ENCODE data around the gene LILRA5. TPM values are rescaled to one million over a fixed set of nuclear protein-coding genes. Genes with fewer than 3 reads are reported as not detected.

LILRA5 gene
- total and polyA plus RNA-seq, 2 of the 4 experiments (the other 2 are of a cell fraction) = not detected

DNA sequence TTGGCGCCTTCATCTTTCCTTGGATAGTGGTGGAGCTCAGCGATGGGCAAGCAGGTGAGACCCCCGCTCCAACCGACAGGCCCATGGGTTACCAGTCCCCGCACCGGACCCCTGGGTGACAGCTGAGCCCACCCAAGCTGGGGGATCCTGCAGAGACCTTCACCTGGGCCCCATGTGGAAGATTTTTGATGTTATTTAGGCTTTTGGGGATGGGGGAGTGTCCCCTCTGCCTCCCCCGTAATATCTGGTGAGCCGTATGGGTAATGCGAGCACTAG lies 4.9 kb upstream of the LILRA5 start:
- Histone ChIP-seq H2BK20ac (ENCODE audit: low read depth, low read length) (no peak overlapping the region), H3K56ac (ENCODE audit: extremely low read depth, insufficient read depth, low read length) (no peak overlapping the region), H4K20me1 (ENCODE audit: insufficient read depth, low read length) (no peaks in the 10 kb centered on the region), H2AK9ac (replicated peaks; ENCODE audit: low read depth, low read length, poor library complexity) (no peak overlapping the region), H3K27me3 (ENCODE audit: control insufficient read depth, insufficient read depth, low read length) (no peaks in the 10 kb centered on the region), H3K9me1 (ENCODE audit: insufficient read depth, low read length) (no peaks in the 10 kb centered on the region), H3K18ac (ENCODE audit: low read depth, low read length) (no peak overlapping the region), H3K9me3 (ENCODE audit: control insufficient read depth, insufficient read depth, low read length) (no peaks in the 10 kb centered on the region; the same call in 1 of the 2 replicates), H2BK15ac (ENCODE audit: low read depth, low read length) (no peak overlapping the region), H3K4me2 (ENCODE audit: low read depth, low read length) (no peak overlapping the region), H3K23ac (ENCODE audit: low read depth, low read length) (no peak overlapping the region), H3K36me3 (ENCODE audit: control insufficient read depth, insufficient read depth, low read length) (no peaks in the 10 kb centered on the region), H2AFZ (replicated peaks; ENCODE audit: low read length, poor library complexity) (no peak overlapping the region), H2BK5ac (ENCODE audit: low read depth, low read length, poor library complexity, severe bottlenecking) (no peak overlapping the region), H4K5ac (ENCODE audit: low read depth, low read length) (no peak overlapping the region), H4K8ac (ENCODE audit: low read depth in 2 of 2, low read length in 2 of 2) (no peak overlapping the region), H3K4me1 (ENCODE audit: control insufficient read depth, insufficient read depth, low read length) (no peaks in the 10 kb centered on the region), H3K14ac (replicated peaks; ENCODE audit: low read depth, low read length) (no peak overlapping the region), H3K9ac (ENCODE audit: low read depth, low read length) (no peak overlapping the region), H3K27ac (ENCODE audit: insufficient read depth, low read length) (no peak overlapping the region), H4K91ac (ENCODE audit: insufficient read depth, low read depth, low read length) (no peak overlapping the region), H3K4me3 (ENCODE audit: insufficient read depth, low read depth, low read length) (no peak overlapping the region), H2AK5ac (ENCODE audit: low read depth, low read length) (no peak overlapping the region), H3K4ac (ENCODE audit: low read depth, low read length) (no peak overlapping the region), H2BK120ac (ENCODE audit: low read depth, low read length) (no peak overlapping the region), H3K79me1 (ENCODE audit: low read depth in 1 of 2, low read length in 2 of 2) (no peaks in the 10 kb centered on the region)
- no CpG with 5 or more reads among the region's 9 CpGs for WGBS, 2 experiments (ENCODE audit: extremely low coverage in 2 of 2, insufficient read length in 1 of 2)
- POLR2A ChIA-PET (ENCODE audit: unreplicated experiment) = no interaction called here
- dilution Hi-C loops (cut with HindIII; ENCODE audit: low sequenced_read_pairs, unreplicated experiment) = no loop called here
- DNase-seq (no peak), ATAC-seq (ENCODE audit: low read depth) (no peak)
- intact Hi-C loops (cut with micrococcal nuclease) = no loop called here
- BruUV-seq (replicated peaks) = no TSS peak
- in situ Hi-C loops (cut with MboI; ENCODE audit: low sequenced_read_pairs) = no loop called here
- CTCF ChIA-PET = no interaction called here
- TF ChIP-seq ELK1 (IDR thresholded peaks at IDR 0.05; ENCODE audit: borderline replicate concordance, low read depth, low read length) = no peak
- no peak for TF ChIP-seq CEBPB (IDR thresholded peaks at IDR 0.05; ENCODE audit: low read depth, low read length)
- TF ChIP-seq, protein P1, sequence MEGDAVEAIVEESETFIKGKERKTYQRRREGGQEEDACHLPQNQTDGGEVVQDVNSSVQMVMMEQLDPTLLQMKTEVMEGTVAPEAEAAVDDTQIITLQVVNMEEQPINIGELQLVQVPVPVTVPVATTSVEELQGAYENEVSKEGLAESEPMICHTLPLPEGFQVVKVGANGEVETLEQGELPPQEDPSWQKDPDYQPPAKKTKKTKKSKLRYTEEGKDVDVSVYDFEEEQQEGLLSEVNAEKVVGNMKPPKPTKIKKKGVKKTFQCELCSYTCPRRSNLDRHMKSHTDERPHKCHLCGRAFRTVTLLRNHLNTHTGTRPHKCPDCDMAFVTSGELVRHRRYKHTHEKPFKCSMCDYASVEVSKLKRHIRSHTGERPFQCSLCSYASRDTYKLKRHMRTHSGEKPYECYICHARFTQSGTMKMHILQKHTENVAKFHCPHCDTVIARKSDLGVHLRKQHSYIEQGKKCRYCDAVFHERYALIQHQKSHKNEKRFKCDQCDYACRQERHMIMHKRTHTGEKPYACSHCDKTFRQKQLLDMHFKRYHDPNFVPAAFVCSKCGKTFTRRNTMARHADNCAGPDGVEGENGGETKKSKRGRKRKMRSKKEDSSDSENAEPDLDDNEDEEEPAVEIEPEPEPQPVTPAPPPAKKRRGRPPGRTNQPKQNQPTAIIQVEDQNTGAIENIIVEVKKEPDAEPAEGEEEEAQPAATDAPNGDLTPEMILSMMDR (conservative IDR thresholded peaks at IDR 0.05; ENCODE audit: low read depth, low read length) = no peak
- TF ChIP-seq MAZ (IDR thresholded peaks at IDR 0.05; ENCODE audit: borderline replicate concordance, low read depth, low read length) = no peak
- TF ChIP-seq CHD1 (IDR thresholded peaks at IDR 0.05; ENCODE audit: low read depth, low read length) = no peak
- TF ChIP-seq RFX5 (IDR thresholded peaks at IDR 0.05; ENCODE audit: low read depth, low read length) = no peak
- no peak for TF ChIP-seq SMC3 (IDR thresholded peaks at IDR 0.05; ENCODE audit: low read depth, low read length)
- TF ChIP-seq RCOR1 (IDR thresholded peaks at IDR 0.05; ENCODE audit: insufficient replicate concordance, low read length) = no peak
- no peak for TF ChIP-seq POLR2A (IDR thresholded peaks at IDR 0.05; ENCODE audit: low read depth, low read length)
- TF ChIP-seq RAD21 (IDR thresholded peaks at IDR 0.05; ENCODE audit: low read length) = no peak
- TF ChIP-seq NFE2L2 (IDR thresholded peaks at IDR 0.05; ENCODE audit: low read depth, low read length) = no peak
- TF ChIP-seq FOS (IDR thresholded peaks at IDR 0.05; ENCODE audit: low read depth, low read length) = no peak
- no peak for TF ChIP-seq MXI1 (IDR thresholded peaks at IDR 0.05; ENCODE audit: borderline replicate concordance, low read depth, low read length)
- TF ChIP-seq MAFK (IDR thresholded peaks at IDR 0.05; ENCODE audit: low read depth, low read length) = no peak
- no peak for TF ChIP-seq BHLHE40 (IDR thresholded peaks at IDR 0.05; ENCODE audit: low read depth, low read length)
- TF ChIP-seq, protein P2, sequence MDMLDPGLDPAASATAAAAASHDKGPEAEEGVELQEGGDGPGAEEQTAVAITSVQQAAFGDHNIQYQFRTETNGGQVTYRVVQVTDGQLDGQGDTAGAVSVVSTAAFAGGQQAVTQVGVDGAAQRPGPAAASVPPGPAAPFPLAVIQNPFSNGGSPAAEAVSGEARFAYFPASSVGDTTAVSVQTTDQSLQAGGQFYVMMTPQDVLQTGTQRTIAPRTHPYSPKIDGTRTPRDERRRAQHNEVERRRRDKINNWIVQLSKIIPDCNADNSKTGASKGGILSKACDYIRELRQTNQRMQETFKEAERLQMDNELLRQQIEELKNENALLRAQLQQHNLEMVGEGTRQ (IDR thresholded peaks at IDR 0.05; ENCODE audit: low read depth, low read length) = no peak

Data from IMR-90 (cell line).